ENCODE results near the gene ITK.

ITK gene

GRCh38 chr5:157143127-157143971 lies 37.3 kb upstream of the ITK start:
- Histone ChIP-seq H3K27me3 (ENCODE audit: insufficient read depth, low read length, poor library complexity) (no peaks in the 10 kb centered on the region), H3K36me3 (ENCODE audit: control insufficient read depth, insufficient read depth, low read length) (no peaks in the 10 kb centered on the region), H3K4me1 (ENCODE audit: control insufficient read depth, low read depth, low read length) (no peaks in the 10 kb centered on the region), H3K9ac (ENCODE audit: low read length) (no peak overlapping the region), H4K5ac (ENCODE audit: low read length) (peak overlapping the region; percentile 77), H3K79me2 (ENCODE audit: control insufficient read depth, insufficient read depth, low read length) (peaks cover 5% of the 10 kb centered on the region), H3K79me1 (ENCODE audit: low read length) (peaks cover 4% of the 10 kb centered on the region), H4K8ac (ENCODE audit: low read depth, low read length) (no peak overlapping the region), H2BK5ac (ENCODE audit: low read length) (no peak overlapping the region), H3K4me3 (ENCODE audit: low read length) (no peak overlapping the region), H3K27ac (ENCODE audit: low read depth, low read length) (no peak overlapping the region), H3K4me2 (ENCODE audit: low read length) (no peak overlapping the region), H2BK120ac (ENCODE audit: low read depth, low read length) (no peak overlapping the region), H2AK5ac (ENCODE audit: low read length) (no peak overlapping the region), H3K23ac (ENCODE audit: low read length) (no peak overlapping the region), H2BK15ac (replicated peaks; ENCODE audit: low read depth) (no peak overlapping the region), H3K56ac (ENCODE audit: low read length) (no peak overlapping the region), H3K18ac (ENCODE audit: low read length) (no peak overlapping the region), H3K4ac (ENCODE audit: low read depth, low read length) (no peak overlapping the region)
- no peak for DNase-seq
- WGBS (ENCODE audit: extremely low coverage, insufficient coverage, low lambda C conversion rate), result no CpG with 5 or more reads among the region's 33 CpGs

GRCh38 chr5:157148734-157149615 lies 31.7 kb upstream of the ITK start:
- H3K9ac ChIP-seq (ENCODE audit: low read length), result no peak overlapping the region
- H3K4ac ChIP-seq (ENCODE audit: low read depth, low read length), result no peak overlapping the region
- no peaks in the 10 kb centered on the region for H3K36me3 ChIP-seq (ENCODE audit: control insufficient read depth, insufficient read depth, low read length)
- no peaks in the 10 kb centered on the region for H3K4me1 ChIP-seq (ENCODE audit: control insufficient read depth, low read depth, low read length)
- peak; percentile 73 for DNase-seq
- H2BK5ac ChIP-seq (ENCODE audit: low read length), result no peak overlapping the region
- no peak overlapping the region for H2AK5ac ChIP-seq (ENCODE audit: low read length)
- H3K4me3 ChIP-seq (ENCODE audit: low read length), result no peak overlapping the region
- H3K18ac ChIP-seq (ENCODE audit: low read length), result no peak overlapping the region
- no peaks in the 10 kb centered on the region for H3K79me1 ChIP-seq (ENCODE audit: low read length)
- no peak overlapping the region for H2BK120ac ChIP-seq (ENCODE audit: low read depth, low read length)
- no CpG with 5 or more reads among the region's 14 CpGs for WGBS (ENCODE audit: extremely low coverage, insufficient coverage, low lambda C conversion rate)
- no peak overlapping the region for H3K27ac ChIP-seq (ENCODE audit: low read depth, low read length)
- H3K27me3 ChIP-seq (ENCODE audit: insufficient read depth, low read length, poor library complexity), result no peaks in the 10 kb centered on the region
- H2BK15ac ChIP-seq (replicated peaks; ENCODE audit: low read depth), result no peak overlapping the region
- H4K8ac ChIP-seq (ENCODE audit: low read depth, low read length), result no peak overlapping the region
- no peaks in the 10 kb centered on the region for H3K79me2 ChIP-seq (ENCODE audit: control insufficient read depth, insufficient read depth, low read length)
- no peak overlapping the region for H3K23ac ChIP-seq (ENCODE audit: low read length)
- H4K5ac ChIP-seq (ENCODE audit: low read length), result no peak overlapping the region
- H3K56ac ChIP-seq (ENCODE audit: low read length), result no peak overlapping the region
- H3K4me2 ChIP-seq (ENCODE audit: low read length), result no peak overlapping the region

DNA sequence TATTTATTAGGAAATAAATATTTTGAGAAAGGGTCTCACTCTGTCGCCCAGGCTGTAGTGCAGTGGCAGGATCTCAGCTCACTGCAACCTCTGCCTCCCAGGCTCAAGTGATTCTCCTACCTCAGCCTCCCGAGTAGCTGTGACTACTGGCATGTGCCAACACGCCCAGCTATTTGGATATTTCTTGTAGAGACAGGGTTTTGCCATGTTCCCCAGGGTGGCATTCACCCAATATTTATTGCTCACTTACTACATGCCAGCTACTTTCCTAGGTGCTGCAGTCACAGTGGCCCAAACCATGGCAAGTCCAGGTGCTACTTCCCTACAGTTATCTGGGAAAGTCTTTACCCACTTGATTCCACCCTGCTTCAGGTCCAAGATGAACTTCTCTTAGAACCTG lies 29.6 kb upstream of the ITK start:
- Histone ChIP-seq H3K79me2 (ENCODE audit: control insufficient read depth, insufficient read depth, low read length) (no peaks in the 10 kb centered on the region), H4K8ac (ENCODE audit: low read depth, low read length) (no peak overlapping the region), H3K27me3 (ENCODE audit: insufficient read depth, low read length, poor library complexity) (no peaks in the 10 kb centered on the region), H3K4me3 (ENCODE audit: low read length) (no peak overlapping the region), H3K79me1 (ENCODE audit: low read length) (no peaks in the 10 kb centered on the region), H3K4me1 (ENCODE audit: control insufficient read depth, low read depth, low read length) (no peaks in the 10 kb centered on the region), H3K4me2 (ENCODE audit: low read length) (no peak overlapping the region), H3K56ac (ENCODE audit: low read length) (no peak overlapping the region), H4K5ac (ENCODE audit: low read length) (no peak overlapping the region), H3K27ac (ENCODE audit: low read depth, low read length) (no peak overlapping the region), H3K4ac (ENCODE audit: low read depth, low read length) (no peak overlapping the region), H2BK15ac (replicated peaks; ENCODE audit: low read depth) (no peak overlapping the region), H3K36me3 (ENCODE audit: control insufficient read depth, insufficient read depth, low read length) (no peaks in the 10 kb centered on the region), H3K18ac (ENCODE audit: low read length) (no peak overlapping the region), H3K23ac (ENCODE audit: low read length) (no peak overlapping the region), H2AK5ac (ENCODE audit: low read length) (no peak overlapping the region), H2BK120ac (ENCODE audit: low read depth, low read length) (no peak overlapping the region), H2BK5ac (ENCODE audit: low read length) (no peak overlapping the region), H3K9ac (ENCODE audit: low read length) (no peak overlapping the region)
- no CpG with 5 or more reads among the region's 3 CpGs for WGBS (ENCODE audit: extremely low coverage, insufficient coverage, low lambda C conversion rate)
- DNase-seq, result no peak

DNA sequence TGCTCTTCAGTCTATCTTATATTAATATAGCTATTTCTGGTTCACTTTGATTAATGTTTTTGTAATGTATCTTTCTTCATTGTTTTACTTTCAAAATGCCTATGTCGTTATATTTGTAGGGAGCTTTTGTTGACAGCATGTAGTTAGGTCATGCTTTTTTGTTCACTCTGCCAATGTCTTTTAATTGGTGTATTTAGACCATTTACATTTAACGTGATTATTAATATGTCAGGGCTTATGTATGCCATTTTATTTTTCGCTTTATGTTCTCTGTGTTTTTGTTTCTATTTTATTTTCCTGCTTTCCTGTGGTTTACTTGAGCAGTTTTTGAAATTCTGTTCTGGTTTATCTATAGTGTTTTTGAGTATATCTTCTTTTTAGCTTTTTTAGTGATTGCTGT lies 25.3 kb upstream of the ITK start:
- Histone ChIP-seq H3K4me1 (ENCODE audit: control insufficient read depth, low read depth, low read length) (no peaks in the 10 kb centered on the region), H3K4me2 (ENCODE audit: low read length) (no peak overlapping the region)
- WGBS (ENCODE audit: extremely low coverage, insufficient coverage, low lambda C conversion rate), result no CpG with 5 or more reads among the region's 3 CpGs

DNA sequence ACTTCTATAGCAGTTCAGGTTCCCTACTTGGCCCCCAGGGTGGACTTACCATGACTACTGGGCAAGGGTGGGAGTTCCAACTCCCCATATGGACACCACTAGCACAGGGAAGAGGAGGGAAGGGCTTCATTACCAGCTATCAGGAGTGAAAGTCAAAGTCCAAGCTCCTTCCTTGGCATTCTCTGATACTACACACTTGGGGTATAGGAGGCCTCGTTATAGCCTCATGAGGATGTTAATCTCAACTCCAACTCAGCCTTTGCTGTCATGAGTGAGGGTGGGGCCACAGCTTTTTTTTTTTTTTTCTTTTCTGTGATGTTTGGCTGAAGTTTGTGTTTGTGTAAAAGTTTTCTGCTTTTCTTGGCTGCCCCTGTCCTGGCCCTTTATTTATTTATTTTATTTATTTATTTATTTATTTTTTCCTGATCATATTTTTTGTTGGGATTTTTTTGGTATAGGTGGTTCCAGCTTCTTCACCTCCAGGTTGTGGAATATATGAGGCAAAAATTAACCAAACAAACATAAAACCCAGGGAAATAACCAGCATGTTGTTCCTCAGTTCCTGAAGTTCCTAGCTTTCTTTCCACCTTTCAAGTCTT lies 23.2 kb upstream of the ITK start:
- Histone ChIP-seq H3K23ac (ENCODE audit: low read length) (no peak overlapping the region), H3K4me1 (ENCODE audit: control insufficient read depth, low read depth, low read length) (no peaks in the 10 kb centered on the region), H3K18ac (ENCODE audit: low read length) (no peak overlapping the region), H4K5ac (ENCODE audit: low read length) (no peak overlapping the region), H4K8ac (ENCODE audit: low read depth, low read length) (no peak overlapping the region), H3K27ac (ENCODE audit: low read depth, low read length) (no peak overlapping the region), H2AK5ac (ENCODE audit: low read length) (no peak overlapping the region), H3K4ac (ENCODE audit: low read depth, low read length) (no peak overlapping the region), H3K56ac (ENCODE audit: low read length) (no peak overlapping the region), H3K79me2 (ENCODE audit: control insufficient read depth, insufficient read depth, low read length) (no peaks in the 10 kb centered on the region), H2BK15ac (replicated peaks; ENCODE audit: low read depth) (no peak overlapping the region), H3K36me3 (ENCODE audit: control insufficient read depth, insufficient read depth, low read length) (no peaks in the 10 kb centered on the region), H2BK120ac (ENCODE audit: low read depth, low read length) (no peak overlapping the region), H2BK5ac (ENCODE audit: low read length) (no peak overlapping the region), H3K4me3 (ENCODE audit: low read length) (no peak overlapping the region), H3K79me1 (ENCODE audit: low read length) (no peaks in the 10 kb centered on the region), H3K4me2 (ENCODE audit: low read length) (no peak overlapping the region), H3K9ac (ENCODE audit: low read length) (no peak overlapping the region), H3K27me3 (ENCODE audit: insufficient read depth, low read length, poor library complexity) (no peaks in the 10 kb centered on the region)
- DNase-seq, result no peak
- WGBS (ENCODE audit: extremely low coverage, insufficient coverage, low lambda C conversion rate), result no CpG with 5 or more reads among the region's 1 CpG

More for the DNA sequence above, 25.3 kb upstream of the ITK start:
- Histone ChIP-seq H2BK120ac (ENCODE audit: low read depth, low read length) (no peak overlapping the region), H3K27ac (ENCODE audit: low read depth, low read length) (no peak overlapping the region), H2BK15ac (replicated peaks; ENCODE audit: low read depth) (no peak overlapping the region), H3K23ac (ENCODE audit: low read length) (no peak overlapping the region), H3K79me1 (ENCODE audit: low read length) (no peaks in the 10 kb centered on the region), H2BK5ac (ENCODE audit: low read length) (no peak overlapping the region), H3K4me3 (ENCODE audit: low read length) (no peak overlapping the region), H3K56ac (ENCODE audit: low read length) (no peak overlapping the region), H3K9ac (ENCODE audit: low read length) (no peak overlapping the region), H2AK5ac (ENCODE audit: low read length) (no peak overlapping the region), H3K79me2 (ENCODE audit: control insufficient read depth, insufficient read depth, low read length) (no peaks in the 10 kb centered on the region), H3K18ac (ENCODE audit: low read length) (no peak overlapping the region), H3K36me3 (ENCODE audit: control insufficient read depth, insufficient read depth, low read length) (no peaks in the 10 kb centered on the region), H3K27me3 (ENCODE audit: insufficient read depth, low read length, poor library complexity) (no peaks in the 10 kb centered on the region), H4K5ac (ENCODE audit: low read length) (no peak overlapping the region), H4K8ac (ENCODE audit: low read depth, low read length) (no peak overlapping the region), H3K4ac (ENCODE audit: low read depth, low read length) (no peak overlapping the region)
- DNase-seq, result no peak

Measured in mesendoderm (in vitro differentiated cells).